K562 (cell line): ENCODE measurements around the gene LAPTM4A. TPM values are rescaled to one million over a fixed set of nuclear protein-coding genes. Genes with fewer than 3 reads are reported as not detected.

Experiments
- ATAC-seq: fragments of 200-7000 bp; cut with Tn5 transposase; 3 replicates; pipeline ENCODE4 v1.9.1; 2020; ENCODE audit warnings: moderate library complexity
- BruUV-seq: library from RNA; stranded (reverse); fragments of 400-500 nt; replicated peaks from 2 replicates; lab custom pipeline; 2021; lab: Mats Ljungman, UMichigan
- CTCF ChIA-PET: fragments of 300-600 bp; formaldehyde crosslinking; extraction: SDS; loops from one replicate; lab custom pipeline; 2021; ENCODE audit warnings: low intra/inter-chr PET ratio; lab: Yijun Ruan, JAX
- POLR2A ChIA-PET: fragments of 300-600, 350-650 bp; sonication (Branson Sonifier 250); formaldehyde crosslinking; extraction: SDS; loops from one replicate; lab custom pipeline; 2021; ENCODE audit warnings: antibody characterized with exemption, inconsistent platforms; lab: Yijun Ruan, JAX
- DNase-seq, 4 experiments: peaks; one replicate each; pipeline versions ENCODE4 v3.0.0 to v3.0.0-alpha.2; 2011 to 2018; ENCODE audit warnings: low spot score in 3 of 4, mixed read lengths in 3 of 4; ENCODE audit errors: extremely low read depth in 1 of 4
- FAIRE-seq: peaks from 2 replicates; lab custom pipeline; 2011; peaks lifted over from hg19 to GRCh38; lab: Jason Lieb, UNC
- H2AFZ ChIP-seq: 2 replicates; pipeline ENCODE4 v1.6.0; 2011; ENCODE audit warnings: low read depth, low read length, control low read depth, inconsistent platforms
- H3K27ac ChIP-seq: fragments of 200-600 bp; 3 replicates; pipeline ENCODE4 v1.8.0; 2011; ENCODE audit warnings: low read depth, mild to moderate bottlenecking, control low read depth, inconsistent platforms, low read length, moderate library complexity, mixed read lengths; ENCODE audit errors: extremely low read depth
- H3K27me3 ChIP-seq, 2 experiments: fragments of 300-600 bp in 1 of 2; 2 replicates in 1 of 2; 3 replicates in 1 of 2; pipeline versions ENCODE4 v1.6.0 to v1.8.0; 2011; ENCODE audit warnings: inconsistent platforms in 2 of 2, low read length in 2 of 2, mild to moderate bottlenecking in 1 of 2, mixed read lengths in 1 of 2, moderate library complexity in 1 of 2; ENCODE audit not compliant: control insufficient read depth in 2 of 2, insufficient read depth in 2 of 2
- H3K36me3 ChIP-seq: fragments of 300-600 bp; 3 replicates; pipeline ENCODE4 v1.8.0; 2011; ENCODE audit warnings: mild to moderate bottlenecking, low read length, inconsistent platforms; ENCODE audit not compliant: control insufficient read depth, insufficient read depth
- H3K4me1 ChIP-seq, 2 experiments: fragments of 200-600 bp in 1 of 2; replicated peaks in 1 of 2; 2 replicates in 1 of 2; 3 replicates in 1 of 2; pipeline versions ENCODE4 v1.5.1 to v1.8.0; 2011; ENCODE audit warnings: inconsistent platforms in 2 of 2, low read length in 2 of 2, mild to moderate bottlenecking in 1 of 2, mixed read lengths in 1 of 2, moderate library complexity in 1 of 2; ENCODE audit not compliant: control insufficient read depth in 2 of 2, insufficient read depth in 2 of 2
- H3K4me2 ChIP-seq: 2 replicates; pipeline ENCODE4 v1.6.1; 2011; ENCODE audit warnings: low read length, control low read depth, inconsistent platforms, mixed read lengths; ENCODE audit not compliant: insufficient read depth
- H3K4me3 ChIP-seq: fragments of 200-600 bp; sonication (generic), shearing (Covaris generic); 2 replicates; pipeline ENCODE4 v1.5.1; 2016; ENCODE audit warnings: control low read depth, inconsistent platforms
- H3K79me2 ChIP-seq: fragments of 200-600 bp; 3 replicates; pipeline ENCODE4 v1.8.0; 2011; ENCODE audit warnings: low read length, inconsistent platforms; ENCODE audit not compliant: control insufficient read depth, insufficient read depth
- H3K9ac ChIP-seq, 2 experiments: 2 replicates each; pipeline versions ENCODE4 v1.6.0 to v1.6.1; 2011; ENCODE audit warnings: low read depth in 2 of 2, low read length in 2 of 2, control low read depth in 1 of 2, inconsistent platforms in 1 of 2, mild to moderate bottlenecking in 1 of 2, mixed read lengths in 1 of 2; ENCODE audit not compliant: insufficient read depth in 1 of 2
- H3K9me1 ChIP-seq: one replicate; pipeline ENCODE4 v1.6.0; 2011; ENCODE audit warnings: inconsistent platforms, mild to moderate bottlenecking, low read length, moderate library complexity; ENCODE audit not compliant: control insufficient read depth, insufficient read depth
- H3K9me3 ChIP-seq: replicated peaks from 2 replicates; pipeline ENCODE4 v1.5.1; 2011; ENCODE audit warnings: low read depth, low read length, inconsistent platforms; ENCODE audit not compliant: control insufficient read depth, insufficient read depth
- H4K20me1 ChIP-seq: replicated peaks from 2 replicates; pipeline ENCODE4 v1.6.1; 2011; ENCODE audit warnings: low read length, inconsistent platforms, mixed read lengths; ENCODE audit not compliant: control insufficient read depth, insufficient read depth
- ARID3B ChIP-seq: fragments of 250-450 bp; sonication (Bioruptor Pico); IDR thresholded peaks from 2 replicates; pipeline ENCODE4 v1.4.0; 2020; ENCODE audit warnings: borderline replicate concordance
- FOXK1 ChIP-seq: sonication (generic); formaldehyde crosslinking; IDR thresholded peaks from 2 replicates; pipeline ENCODE4 v1.8.0; 2022; ENCODE audit warnings: missing genetic modification reagents, mild to moderate bottlenecking, borderline replicate concordance
- MAFK ChIP-seq: IDR thresholded peaks from 2 replicates; pipeline ENCODE4 v1.6.1; 2011; ENCODE audit warnings: low read length, improper control_type of control experiment
- NEUROD1 ChIP-seq: fragments of 150-350 bp; IDR thresholded peaks from 2 replicates; pipeline ENCODE4 v1.6.1; 2014; ENCODE audit warnings: borderline replicate concordance, low read length, low read depth; ENCODE audit not compliant: partially characterized antibody
- NRF1 ChIP-seq, 2 experiments: fragments of 450-650 bp; IDR thresholded peaks in 1 of 2; conservative IDR thresholded peaks in 1 of 2; 2 replicates each; pipeline ENCODE4 v1.6.1; 2014; ENCODE audit warnings: mild to moderate bottlenecking in 2 of 2
- PHF20 ChIP-seq: fragments of 450-650 bp; IDR thresholded peaks from 2 replicates; pipeline ENCODE4 v1.6.1; 2018; ENCODE audit not compliant: partially characterized antibody
- RBM34 ChIP-seq: fragments of 200-400 bp; formaldehyde crosslinking; IDR thresholded peaks from 2 replicates; pipeline ENCODE4 v1.6.1; 2018; ENCODE audit warnings: low read length, borderline replicate concordance; ENCODE audit not compliant: insufficient read depth
- SREBF2 ChIP-seq: sonication (generic); formaldehyde crosslinking; IDR thresholded peaks from 2 replicates; pipeline ENCODE4 v1.4.0; 2020; ENCODE audit warnings: mild to moderate bottlenecking, missing genetic modification reagents
- TARDBP ChIP-seq: fragments of 450-650 bp; IDR thresholded peaks from 2 replicates; pipeline ENCODE4 v1.6.1; 2016
- TBP ChIP-seq: optimal IDR thresholded peaks from 2 replicates; pipeline ENCODE3; 2011; ENCODE audit warnings: low read depth, low read length, improper control_type of control experiment
- U2AF1 ChIP-seq: fragments of 200-400 bp; formaldehyde crosslinking; optimal IDR thresholded peaks from 2 replicates; pipeline ENCODE3; 2017; ENCODE audit warnings: mild to moderate bottlenecking, low read depth, low read length, moderate library complexity
- VEZF1 ChIP-seq: fragments of 200-800 bp; sonication (Bioruptor generic); IDR thresholded peaks from 2 replicates; pipeline ENCODE4 v1.6.1; 2017; ENCODE audit warnings: missing genetic modification characterization, missing compliant biosample characterization
- ZNF121 ChIP-seq: sonication (generic); formaldehyde crosslinking; conservative IDR thresholded peaks from 2 replicates; pipeline ENCODE4 v1.8.0; 2022; ENCODE audit warnings: missing genetic modification reagents
- ZNF239 ChIP-seq: fragments of 250-450 bp; sonication (Bioruptor Pico); IDR thresholded peaks from 2 replicates; pipeline ENCODE4 v1.4.0; 2020; ENCODE audit warnings: mild to moderate bottlenecking
- WGBS: fragments of 100-300 bp; shearing (Covaris generic); methylation state at CpG from one replicate; pipeline ENCODE4 v1.1.6; 2016; ENCODE audit warnings: low coverage, mixed read lengths; ENCODE audit not compliant: insufficient coverage; ENCODE audit errors: missing lambda C conversion rate; 5-methylcytosine and 5-hydroxymethylcytosine counted together
- in situ Hi-C: fragments of 300-500 bp; cut with MboI; formaldehyde crosslinking; loops from 4 replicates; pipeline ENCODE4 v1.15.0; 2018; ENCODE audit warnings: inconsistent platforms, mixed read lengths
- intact Hi-C: fragments of 100-400 bp; cut with micrococcal nuclease; formaldehyde crosslinking; loops from 2 replicates; pipeline ENCODE4 v1.14.2; 2022
- polyA plus RNA-seq, 8 experiments: library from polyadenylated mRNA; depleted of rRNA in 4 of 8; stranded (reverse) in 5 of 8; unstranded in 3 of 8; fragments of >200 nt; fragmentation: Nextera tagmentation in 2 of 8; fragmentation: Illumina TruSeq in 1 of 8; extraction: Ambion mirVana in 2 of 8; extraction: Trizol in 1 of 8; gene quantifications; 2 replicates each; pipeline versions ENCODE4 v1.2.1 to v1.2.3, GENCODE V29; 2011 to 2014; ENCODE audit warnings: inconsistent platforms in 1 of 8, missing spikeins in 1 of 8
- total RNA-seq, 7 experiments: library from RNA; depleted of rRNA in 6 of 7; stranded (reverse); fragments of >200 nt in 6 of 7; fragmentation: Illumina TruSeq in 2 of 7; extraction: Trizol in 2 of 7; gene quantifications; 2 replicates each; pipeline versions ENCODE4 v1.2.1 to v1.2.3, GENCODE V29; 2011 to 2021; ENCODE audit warnings: low replicate concordance in 1 of 7

The LAPTM4A gene
- total and polyA plus RNA-seq, 9 of the 15 experiments (the other 6 are each of a cell fraction or from before 2014, with no cell fraction given): 13.4 to 157 (median 50.1) TPM

- WGBS: 29% methylated on average over 10 of the region's 10 CpGs
- ATAC-seq: peak; percentile 77
- peak in 3 of 4 experiments; percentile 34 to 36 (median 34) for DNase-seq
- Histone ChIP-seq H3K27ac (peak overlapping the region; percentile 42; the same call in 2 of the 3 replicates), H3K4me2 (peak overlapping the region; percentile 39; the same call in 1 of the 2 replicates), H2AFZ (peak overlapping the region; percentile 95), H3K9ac (peak overlapping the region in 1 of 2 experiments; percentile 13; a peak in 1 of 4 replicates), H3K9me3 (no peaks in the 10 kb centered on the region), H4K20me1 (no peaks in the 10 kb centered on the region), H3K4me1 (peaks cover 9 to 12% of the 10 kb centered on the region in 2 experiments), H3K4me3 (no peak overlapping the region), H3K9me1 (no peaks in the 10 kb centered on the region), H3K36me3 (no peaks in the 10 kb centered on the region), H3K79me2 (no peaks in the 10 kb centered on the region), H3K27me3 (no peaks in the 10 kb centered on the region)
- no TSS peak for BruUV-seq
- FAIRE-seq: peak; percentile 75
- POLR2A ChIA-PET: interaction anchor here (1.0 to 1.6 kb wide), 2 partner anchors 10 to 33 kb away, joined by 3 to 5 read pairs; no protein-coding TSS in a partner anchor
- CTCF ChIA-PET: no interaction called here
- in situ Hi-C loops (no loop called here), intact Hi-C loops (no loop called here)
- TF ChIP-seq SREBF2 (no peak), VEZF1 (CRISPR knock-in tag) (peak; percentile 31; the same call in 1 of the 2 replicates), NEUROD1 (no peak), NRF1 (conservative IDR thresholded peaks at IDR 0.05 in 1 of 2, IDR thresholded peaks at IDR 0.05 in 1 of 2) (no peak), ZNF239 (CRISPR knock-in tag) (peak; percentile 78), FOXK1 (CRISPR knock-in tag) (no peak), ZNF121 (CRISPR knock-in tag) (no peak), TARDBP (no peak), RBM34 (no peak), PHF20 (no peak), TBP (no peak), MAFK (no peak), ARID3B (CRISPR knock-in tag) (no peak), U2AF1 (no peak)
These were observed 29.0 kb upstream of the LAPTM4A start for GRCh38 chr2:20080428-20080827.
